Osteoblast (primary cell): ENCODE data around the gene CXCR6. TPM values are rescaled to one million over a fixed set of nuclear protein-coding genes. Genes with fewer than 3 reads are reported as not detected.

Experiments used
- DNase-seq: peaks from one replicate; pipeline ENCODE4 v3.0.0; 2011; ENCODE audit warnings: low spot score, mixed read lengths; ENCODE audit not compliant: insufficient read length; ENCODE audit errors: missing footprints
- H2AFZ ChIP-seq: 2 replicates; pipeline ENCODE4 v1.6.0; 2011; ENCODE audit warnings: mild to moderate bottlenecking, low read length
- H3K27ac ChIP-seq: 2 replicates; pipeline ENCODE4 v1.5.1; 2011; ENCODE audit warnings: mild to moderate bottlenecking, low read depth, low read length, moderate library complexity
- H3K27me3 ChIP-seq: 2 replicates; pipeline ENCODE4 v1.6.0; 2012; ENCODE audit warnings: mild to moderate bottlenecking, control low read depth, inconsistent platforms, low read length, moderate library complexity; ENCODE audit not compliant: insufficient read depth
- H3K36me3 ChIP-seq: 2 replicates; pipeline ENCODE4 v1.5.1; 2011; ENCODE audit warnings: mild to moderate bottlenecking, low read length, control low read depth, moderate library complexity; ENCODE audit not compliant: insufficient read depth
- H3K4me1 ChIP-seq: 2 replicates; pipeline ENCODE4 v1.5.1; 2011; ENCODE audit warnings: mild to moderate bottlenecking, low read length, control low read depth, moderate library complexity; ENCODE audit not compliant: insufficient read depth
- H3K4me2 ChIP-seq: 2 replicates; pipeline ENCODE4 v1.6.0; 2011; ENCODE audit warnings: mild to moderate bottlenecking, low read length; ENCODE audit not compliant: insufficient read depth
- H3K4me3 ChIP-seq: fragments of 200-600 bp; sonication (generic); 3 replicates; pipeline ENCODE4 v1.5.1; 2012; ENCODE audit warnings: mild to moderate bottlenecking, low read length, inconsistent platforms; ENCODE audit not compliant: insufficient read depth
- H3K79me2 ChIP-seq: 2 replicates; pipeline ENCODE4 v1.6.0; 2012; ENCODE audit warnings: mild to moderate bottlenecking, low read length, control low read depth, inconsistent platforms; ENCODE audit not compliant: insufficient read depth
- H3K9me3 ChIP-seq: 2 replicates; pipeline ENCODE4 v1.5.1; 2011; ENCODE audit warnings: low read depth, low read length, control low read depth
- H4K20me1 ChIP-seq: 2 replicates; pipeline ENCODE4 v1.6.0; 2012; ENCODE audit warnings: mild to moderate bottlenecking, low read length, control low read depth; ENCODE audit not compliant: insufficient read depth
- CTCF ChIP-seq: IDR thresholded peaks from 2 replicates; pipeline ENCODE4 v1.5.1; 2011; ENCODE audit warnings: mild to moderate bottlenecking, low read depth, low read length, moderate library complexity; ENCODE audit errors: extremely low read depth
- total RNA-seq: library from RNA; depleted of rRNA; stranded (reverse); fragments of >200 nt; gene quantifications from 2 replicates; pipeline ENCODE4 v1.2.3, GENCODE V29; 2012

The CXCR6 gene
- total RNA-seq, 1 donor: not detected

DNA sequence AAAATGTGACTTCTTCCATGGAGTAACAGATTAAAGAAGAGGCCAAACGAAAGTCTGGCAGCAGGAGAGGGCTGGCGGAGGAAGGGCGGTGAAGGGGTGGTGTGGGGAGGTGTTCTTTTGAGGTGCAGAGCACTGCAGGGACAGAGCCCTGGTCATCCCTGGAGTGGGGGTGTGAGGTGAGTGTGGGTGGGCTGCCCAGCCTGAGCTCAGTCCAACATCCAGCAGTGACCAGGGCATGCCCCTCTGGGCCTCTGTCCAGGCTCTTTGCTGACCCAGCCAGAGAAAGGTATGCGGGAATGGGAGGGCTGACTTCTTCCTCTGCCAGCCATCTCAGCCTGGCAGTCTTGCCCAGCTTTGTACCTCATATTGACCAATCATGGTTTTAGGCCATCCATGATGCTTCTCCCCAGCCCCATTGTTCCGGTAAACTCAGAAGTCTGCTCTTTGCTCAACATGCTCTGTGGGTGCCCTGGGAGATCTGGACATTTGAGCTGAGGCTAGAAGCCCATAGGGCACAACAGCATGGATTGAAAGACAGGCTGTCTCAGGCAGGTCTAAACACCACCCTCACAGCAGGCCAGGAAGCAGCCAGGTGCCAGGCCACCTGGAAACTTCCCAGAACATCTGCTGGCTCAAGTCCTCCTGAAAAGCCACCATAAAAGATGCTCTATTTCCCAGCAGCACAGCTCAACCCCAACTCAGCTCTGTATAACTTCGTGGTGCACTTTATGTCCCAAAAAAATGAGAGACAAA, 25.9 kb upstream of the CXCR6 start:
- no peak for TF ChIP-seq CTCF
- H4K20me1 ChIP-seq: no peaks in the 10 kb centered on the region
- H3K27ac ChIP-seq: no peak overlapping the region
- H3K9me3 ChIP-seq: no peaks in the 10 kb centered on the region
- H3K79me2 ChIP-seq: no peaks in the 10 kb centered on the region
- no peak for DNase-seq
- H2AFZ ChIP-seq: no peak overlapping the region
- H3K4me2 ChIP-seq: no peak overlapping the region
- H3K4me3 ChIP-seq: no peak overlapping the region
- H3K36me3 ChIP-seq: peaks cover 6% of the 10 kb centered on the region
- H3K4me1 ChIP-seq: peaks cover 11% of the 10 kb centered on the region
- H3K27me3 ChIP-seq: peaks cover 3% of the 10 kb centered on the region

- no peaks in the 10 kb centered on the region for H3K27me3 ChIP-seq
- TF ChIP-seq CTCF: no peak
- peaks cover 15% of the 10 kb centered on the region for H3K36me3 ChIP-seq
- H4K20me1 ChIP-seq: peaks cover 9% of the 10 kb centered on the region
- H2AFZ ChIP-seq: no peak overlapping the region
- no peak for DNase-seq
- H3K4me3 ChIP-seq: no peak overlapping the region
- no peaks in the 10 kb centered on the region for H3K9me3 ChIP-seq
- H3K4me2 ChIP-seq: no peak overlapping the region
- H3K27ac ChIP-seq: no peak overlapping the region
- no peaks in the 10 kb centered on the region for H3K4me1 ChIP-seq
- no peaks in the 10 kb centered on the region for H3K79me2 ChIP-seq
Observed at GRCh38 chr3:45921158-45922038, 21.9 kb upstream of the CXCR6 start.

GRCh38 chr3:45922039-45922326, 21.3 kb upstream of the CXCR6 start:
- no peaks in the 10 kb centered on the region for H3K9me3 ChIP-seq
- no peaks in the 10 kb centered on the region for H3K79me2 ChIP-seq
- H3K27me3 ChIP-seq: no peaks in the 10 kb centered on the region
- peaks cover 9% of the 10 kb centered on the region for H4K20me1 ChIP-seq
- H3K4me2 ChIP-seq: no peak overlapping the region
- no peaks in the 10 kb centered on the region for H3K4me1 ChIP-seq
- no peak for TF ChIP-seq CTCF
- peaks cover 15% of the 10 kb centered on the region for H3K36me3 ChIP-seq
- H3K4me3 ChIP-seq: no peak overlapping the region
- no peak for DNase-seq
- H3K27ac ChIP-seq: no peak overlapping the region
- H2AFZ ChIP-seq: no peak overlapping the region

GRCh38 chr3:45922950-45923590, 20.2 kb upstream of the CXCR6 start:
- Histone ChIP-seq H2AFZ (no peak overlapping the region), H3K4me2 (no peak overlapping the region), H3K79me2 (no peaks in the 10 kb centered on the region), H3K36me3 (peaks cover 15% of the 10 kb centered on the region), H3K4me1 (peaks cover 6% of the 10 kb centered on the region), H3K27me3 (no peaks in the 10 kb centered on the region), H3K4me3 (no peak overlapping the region), H3K9me3 (no peaks in the 10 kb centered on the region), H3K27ac (no peak overlapping the region), H4K20me1 (peaks cover 9% of the 10 kb centered on the region)
- no peak for TF ChIP-seq CTCF
- DNase-seq: no peak
